ENCODE measurements around the gene MAPK4. TPM values are rescaled to one million over a fixed set of nuclear protein-coding genes. Genes with fewer than 3 reads are reported as not detected.
"Not testable (repeated sequence)": the region's sequence is repeated elsewhere in the genome, so short reads cannot be mapped to it uniquely, and the experiment has no call there.

The MAPK4 gene
- total RNA-seq, 1 donor from 2014 or later: not detected

DNA sequence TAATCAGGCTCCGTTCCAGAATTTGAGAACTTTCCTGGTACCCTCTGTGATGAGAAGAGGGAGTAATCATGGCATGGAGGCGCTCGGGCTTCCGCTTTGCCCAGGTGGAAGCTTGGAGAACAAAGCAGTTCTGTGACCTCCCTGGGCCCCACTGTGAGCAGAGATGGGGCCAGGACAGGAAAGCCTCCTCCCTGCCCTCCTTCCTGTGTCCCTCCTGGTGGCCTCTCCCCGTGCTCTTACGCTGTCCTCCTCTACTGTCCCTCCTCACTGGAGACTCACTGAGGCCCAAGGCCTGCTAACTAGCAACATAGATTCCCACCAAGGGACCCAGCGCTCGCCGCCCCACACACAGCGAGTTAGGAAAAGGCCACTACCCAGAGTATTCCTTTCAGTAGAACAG, 119.8 kb downstream of the MAPK4 start:
- DNase-seq (ENCODE audit: low read depth in 2 of 2): no peak

DNA sequence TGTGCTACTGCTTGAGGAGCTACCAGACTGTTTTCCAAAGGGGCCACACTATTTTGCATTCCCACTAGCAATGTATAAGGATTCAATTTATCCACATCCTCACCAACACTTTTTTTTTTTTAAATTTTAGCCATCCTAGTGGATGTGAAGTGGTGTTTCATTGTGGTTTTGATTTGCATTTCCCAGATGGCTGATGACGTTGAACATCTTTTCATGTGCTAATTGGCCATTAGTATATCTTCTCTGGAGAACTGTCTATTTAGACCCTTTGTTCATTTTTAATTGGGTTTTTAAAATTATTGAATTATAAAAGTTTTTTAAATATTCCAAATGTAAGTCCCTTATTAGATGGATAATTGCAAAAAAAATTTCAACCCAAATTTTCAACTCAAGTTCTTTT, 121.1 kb downstream of the MAPK4 start:
- no peak for DNase-seq (ENCODE audit: low read depth in 2 of 2)

DNA sequence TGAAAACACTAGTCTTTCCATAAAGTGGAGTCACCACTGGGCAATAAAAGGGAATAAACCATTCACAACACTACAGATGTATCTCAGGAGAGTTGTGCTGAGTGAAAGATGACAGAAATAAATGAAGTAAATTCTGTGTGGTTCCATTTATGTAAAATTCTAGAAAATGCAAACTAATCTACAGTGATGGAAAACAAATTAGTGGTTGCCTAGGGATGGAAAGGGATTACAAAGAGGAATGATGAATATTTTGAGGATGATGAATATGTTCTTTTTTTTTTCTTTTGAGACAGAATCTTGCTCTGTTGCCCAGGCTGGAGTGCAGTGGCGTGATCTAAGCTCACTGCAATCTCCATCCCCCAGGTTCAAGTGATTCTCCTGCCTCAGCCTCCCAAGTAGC, 123.0 kb downstream of the MAPK4 start:
- no peak for DNase-seq (ENCODE audit: low read depth in 2 of 2)

DNA sequence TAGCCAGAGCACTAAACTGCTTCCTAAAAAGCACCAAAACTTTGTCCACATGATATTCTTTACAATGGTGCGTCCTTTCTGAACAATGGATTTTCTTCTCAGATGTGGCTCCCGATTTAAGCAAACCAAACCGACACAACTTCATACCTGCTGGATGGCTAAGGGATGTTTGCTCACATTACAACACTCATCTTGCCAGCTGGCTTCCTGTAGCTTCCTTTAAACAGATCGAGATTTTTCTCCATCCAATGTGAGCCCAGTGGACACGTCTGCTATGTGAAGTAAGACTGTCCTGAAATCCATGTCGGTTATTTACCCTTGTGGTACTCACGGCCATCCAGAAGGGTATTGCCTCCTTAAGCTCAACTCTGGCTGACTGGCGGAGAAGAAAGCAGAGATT, 126.5 kb downstream of the MAPK4 start:
- DNase-seq (ENCODE audit: low read depth in 2 of 2): no peak

DNA sequence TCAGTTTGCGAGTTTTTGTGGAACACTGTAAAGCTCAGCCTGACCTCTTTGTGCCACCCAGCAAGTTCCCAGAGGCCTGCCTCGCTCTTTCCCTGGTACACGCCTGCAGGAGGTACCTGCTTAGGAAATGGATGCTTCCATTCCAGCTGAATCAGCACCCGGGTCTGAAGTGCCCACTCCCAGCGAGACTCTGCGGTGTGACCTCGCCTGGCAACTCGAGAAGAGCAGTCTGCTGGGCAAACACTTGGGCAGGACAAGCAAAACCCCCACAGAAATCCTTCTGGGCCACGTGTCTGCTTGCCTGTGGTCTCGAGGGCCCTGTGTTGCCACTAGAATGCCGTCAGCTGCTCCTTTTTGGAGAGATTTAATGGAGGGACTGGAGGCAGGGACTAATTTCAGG, 127.6 kb downstream of the MAPK4 start:
- DNase-seq (ENCODE audit: low read depth in 2 of 2): no peak

DNA sequence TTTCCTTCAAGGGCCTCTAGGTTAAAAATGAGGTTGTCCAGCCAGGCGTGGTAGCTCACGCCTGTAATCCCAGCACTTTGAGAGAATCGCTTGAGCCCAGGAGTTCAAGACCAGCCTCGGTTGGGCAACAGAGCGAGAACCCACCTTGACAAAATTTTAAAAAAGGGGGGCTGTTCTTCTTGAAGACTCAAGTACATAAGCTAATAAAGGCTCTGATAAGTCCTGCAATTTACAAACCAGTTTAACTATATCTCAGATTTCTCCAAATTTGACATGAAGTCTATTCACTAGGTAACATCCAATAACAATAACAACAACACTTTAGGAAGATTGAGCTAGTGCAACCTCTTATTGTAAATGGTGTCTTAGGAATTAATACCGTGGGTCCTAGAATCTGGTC, 129.7 kb downstream of the MAPK4 start:
- no peak for DNase-seq (ENCODE audit: low read depth in 2 of 2)

DNA sequence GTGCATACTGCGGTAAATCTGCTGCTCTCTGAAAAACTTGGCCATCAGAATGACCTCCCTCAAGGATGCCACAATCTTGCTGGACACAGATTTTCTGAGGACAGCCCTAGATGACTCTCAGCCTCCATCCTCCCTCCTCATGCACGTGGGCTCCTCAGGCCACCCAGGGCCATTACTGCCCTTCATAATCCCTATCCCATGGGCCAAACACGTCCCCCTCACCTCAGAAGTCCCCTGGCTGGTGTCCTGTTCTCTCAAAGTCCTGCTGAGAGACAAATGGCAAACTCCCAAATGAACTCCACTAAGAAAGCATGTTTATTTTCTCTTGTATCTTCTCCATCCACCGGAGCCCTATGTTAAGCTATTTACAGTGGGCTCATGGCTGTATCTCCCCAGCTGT, 134.3 kb downstream of the MAPK4 start:
- no peak for DNase-seq (ENCODE audit: low read depth in 2 of 2)

DNA sequence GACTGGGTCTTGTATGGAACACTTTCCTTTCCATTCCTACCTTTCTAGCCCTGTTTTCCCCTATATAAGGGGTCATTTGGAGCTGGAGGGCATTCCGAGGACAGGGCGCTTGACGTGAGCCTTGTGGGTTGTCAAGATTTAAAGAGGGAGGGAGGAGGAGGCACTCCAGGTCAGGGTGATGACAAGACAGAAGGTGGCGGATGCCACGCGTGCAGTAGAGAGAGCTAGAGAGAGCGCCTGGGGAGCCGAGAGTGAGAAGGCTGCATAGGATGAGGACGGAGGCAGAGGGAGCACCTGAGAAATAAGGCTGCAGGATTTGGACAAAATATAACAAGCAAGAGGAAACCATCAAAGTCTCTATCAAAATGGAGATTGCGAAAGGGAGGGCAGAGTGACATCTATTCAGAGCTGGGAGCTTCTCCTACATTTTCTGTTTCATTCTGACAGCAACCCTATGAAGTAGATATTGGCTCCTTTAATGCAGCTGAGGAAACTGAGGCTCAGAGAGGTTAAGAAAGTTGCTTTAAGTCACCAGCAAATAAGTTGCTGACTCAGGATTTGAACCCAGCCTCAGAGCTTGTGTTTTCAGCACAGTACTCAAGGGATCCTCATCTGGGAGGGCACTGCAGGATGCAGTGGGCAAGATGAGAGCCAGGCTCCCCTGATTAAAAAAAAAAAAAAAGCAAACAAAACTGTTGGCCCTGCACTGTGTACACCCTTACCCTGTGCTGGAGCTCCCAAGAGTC, 135.7 kb downstream of the MAPK4 start:
- no peak for DNase-seq (ENCODE audit: low read depth in 2 of 2)

DNA sequence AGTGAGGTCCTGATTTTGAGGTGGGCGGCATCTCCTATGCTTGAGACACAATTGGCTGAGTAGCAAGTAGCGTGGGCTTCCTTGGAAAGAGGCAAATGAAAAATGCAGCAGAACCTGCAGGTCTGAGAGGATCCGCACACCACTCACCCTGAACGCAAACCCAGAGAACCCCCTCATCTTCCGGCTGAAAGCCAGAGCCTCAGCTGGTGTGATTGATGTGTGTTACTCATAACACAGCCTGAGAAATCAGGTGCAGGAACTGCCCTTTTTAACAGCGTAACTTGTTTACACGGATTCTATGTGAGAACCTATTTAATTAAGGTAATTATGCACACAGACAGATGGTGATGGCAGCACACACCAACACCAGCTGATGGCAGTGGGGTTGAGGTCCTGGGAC, 136.5 kb downstream of the MAPK4 start:
- DNase-seq (ENCODE audit: low read depth in 2 of 2): no peak

DNA sequence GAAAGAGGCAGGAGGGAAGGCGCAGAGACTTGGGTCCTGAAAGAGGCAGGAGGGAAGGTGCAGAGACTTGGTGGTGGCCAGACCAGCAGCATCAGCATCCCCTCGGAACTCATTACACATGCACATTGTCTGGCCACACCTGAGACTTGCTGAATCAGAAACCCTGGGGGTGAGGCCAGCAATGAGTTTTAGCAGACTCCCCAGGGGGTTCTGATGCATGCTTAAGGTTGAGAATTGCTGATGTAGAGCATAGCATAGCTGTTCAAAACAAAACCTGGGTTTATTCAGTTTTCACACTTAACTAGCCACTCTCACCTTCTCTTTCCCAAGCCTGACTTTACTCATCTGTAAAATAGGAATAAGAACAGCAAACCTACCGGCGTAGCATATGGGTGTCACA, 137.0 kb downstream of the MAPK4 start:
- DNase-seq (ENCODE audit: low read depth in 2 of 2): no peak

DNA sequence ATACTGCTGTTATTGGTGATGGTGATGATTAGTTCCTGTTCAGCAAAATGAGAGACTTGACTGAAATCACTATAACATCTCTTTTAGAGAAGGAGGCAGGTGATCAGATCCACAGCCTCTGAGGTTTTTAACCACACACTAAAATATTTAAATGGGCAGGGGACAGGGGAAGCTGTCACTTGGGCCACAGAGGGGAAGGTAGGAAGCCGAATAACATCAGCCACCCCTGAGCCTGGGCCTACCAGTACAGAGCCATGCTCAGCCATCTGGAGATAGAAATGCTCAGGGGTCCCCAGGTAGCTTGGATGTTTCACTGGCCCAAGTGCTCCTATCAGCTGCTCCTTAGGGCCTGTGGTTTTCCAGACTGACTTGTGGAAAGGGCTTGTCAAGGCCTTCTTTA, 137.6 kb downstream of the MAPK4 start:
- DNase-seq (ENCODE audit: low read depth in 2 of 2): no peak

DNA sequence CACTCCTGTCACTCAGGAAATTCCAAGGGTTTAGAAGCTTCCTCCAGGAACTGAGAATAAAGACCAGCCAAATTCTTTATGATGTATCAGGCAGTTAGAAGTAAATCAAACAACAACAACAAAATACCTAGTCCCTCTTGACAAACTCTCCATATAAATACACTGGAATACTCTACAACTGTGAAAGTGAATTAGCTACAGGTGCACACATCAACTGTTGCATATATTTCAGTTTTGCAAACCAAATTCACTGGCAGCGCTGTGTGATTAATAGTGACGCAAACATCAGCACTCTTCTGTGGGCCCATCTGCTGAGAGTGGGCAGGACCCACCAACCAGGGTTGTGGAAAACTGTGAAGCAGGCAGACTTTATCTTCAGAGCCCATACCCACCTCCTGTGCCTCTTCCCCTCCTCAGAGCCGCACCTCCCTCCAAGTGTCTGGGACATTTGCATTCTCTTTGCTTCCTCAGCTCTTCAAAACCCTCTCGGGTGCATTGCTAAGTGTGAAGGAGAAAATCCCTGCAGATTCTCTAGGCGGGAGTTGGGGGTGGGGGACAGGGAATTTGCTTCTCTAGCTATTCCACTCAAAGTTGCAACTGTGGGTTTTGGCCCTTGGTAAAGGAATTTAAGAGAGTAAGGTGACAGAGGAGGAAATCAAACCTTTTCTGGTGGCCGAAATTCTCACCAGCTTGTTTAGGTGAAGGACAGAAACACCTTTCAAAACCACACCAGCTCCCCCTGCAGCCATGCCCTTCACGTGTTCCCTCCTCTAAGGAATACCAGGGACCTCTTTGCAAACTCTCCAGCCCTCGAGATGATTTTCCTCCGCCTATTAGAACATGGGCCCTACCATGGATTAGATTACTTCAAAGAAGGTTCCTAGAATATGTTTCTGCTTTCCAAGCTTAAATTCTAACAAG, 140.6 kb downstream of the MAPK4 start:
- no peak for DNase-seq (ENCODE audit: low read depth in 2 of 2)

DNA sequence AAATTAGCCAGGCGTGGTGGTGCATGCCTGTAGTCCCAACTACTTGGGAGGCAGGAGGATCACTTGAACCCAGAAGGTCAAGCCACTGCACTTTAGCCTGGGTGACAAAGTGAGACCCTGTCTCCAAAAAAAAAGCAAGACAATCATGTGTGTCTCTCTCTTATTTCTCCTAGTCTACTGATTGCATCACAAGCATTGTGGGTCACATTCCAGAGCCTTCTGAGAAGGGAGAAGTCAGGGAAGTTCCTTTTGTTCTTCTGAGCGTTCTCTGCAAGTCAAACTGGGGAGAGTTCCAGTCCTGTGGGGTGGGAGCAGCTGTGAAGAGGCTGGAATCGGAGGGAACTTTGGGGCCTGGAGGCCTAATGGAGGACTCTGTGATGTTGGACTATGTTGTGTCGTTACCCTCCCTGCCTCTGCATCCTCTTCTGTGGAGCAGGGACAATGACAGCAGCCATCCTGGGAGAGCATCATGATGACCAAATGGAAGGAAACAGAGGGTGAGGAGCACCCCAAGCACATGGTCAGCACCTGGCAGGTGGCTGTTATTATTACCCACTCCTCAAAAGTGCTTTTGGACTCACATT, 144.6 kb downstream of the MAPK4 start:
- no peak for DNase-seq (ENCODE audit: low read depth in 2 of 2)

DNA sequence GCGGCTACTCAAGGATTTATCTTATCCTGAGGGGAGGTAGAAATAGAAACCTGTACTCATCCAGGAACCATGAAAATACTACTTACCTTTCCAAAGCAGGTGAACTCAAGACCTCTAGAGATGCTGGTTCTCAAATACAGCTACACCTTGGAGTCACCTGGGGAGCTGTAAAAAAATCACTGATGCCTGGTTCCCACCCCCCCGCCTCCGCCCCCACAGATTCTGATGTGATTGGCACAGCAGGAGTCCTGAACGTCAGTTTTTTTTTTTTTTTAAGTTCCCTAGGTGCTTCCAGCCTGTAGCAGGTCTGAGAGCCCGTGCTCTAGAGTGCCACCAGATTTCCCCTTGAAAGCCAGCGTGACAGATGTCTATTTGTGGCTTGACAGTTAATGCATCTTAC, 146.3 kb downstream of the MAPK4 start:
- no peak for DNase-seq (ENCODE audit: low read depth in 2 of 2)

DNA sequence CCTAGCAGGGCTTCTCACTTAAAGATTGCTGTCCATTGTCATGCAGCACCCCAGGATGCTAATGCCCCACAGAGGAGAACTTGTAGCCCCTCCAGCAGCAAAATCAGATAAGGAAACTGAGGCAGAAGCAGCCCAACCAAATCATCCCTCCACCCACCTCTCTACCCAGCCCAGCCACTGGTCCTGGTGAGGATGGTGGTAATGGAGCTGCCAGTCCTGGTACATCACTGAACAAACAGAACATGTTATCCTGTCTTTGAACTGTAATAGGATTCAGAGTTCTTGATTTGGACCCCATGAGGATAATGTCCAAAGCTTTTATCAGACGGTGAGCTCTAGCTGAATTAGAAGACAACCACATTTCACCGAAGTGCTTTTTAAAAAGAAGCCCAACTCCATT, 146.8 kb downstream of the MAPK4 start:
- DNase-seq (ENCODE audit: low read depth in 2 of 2): no peak

DNA sequence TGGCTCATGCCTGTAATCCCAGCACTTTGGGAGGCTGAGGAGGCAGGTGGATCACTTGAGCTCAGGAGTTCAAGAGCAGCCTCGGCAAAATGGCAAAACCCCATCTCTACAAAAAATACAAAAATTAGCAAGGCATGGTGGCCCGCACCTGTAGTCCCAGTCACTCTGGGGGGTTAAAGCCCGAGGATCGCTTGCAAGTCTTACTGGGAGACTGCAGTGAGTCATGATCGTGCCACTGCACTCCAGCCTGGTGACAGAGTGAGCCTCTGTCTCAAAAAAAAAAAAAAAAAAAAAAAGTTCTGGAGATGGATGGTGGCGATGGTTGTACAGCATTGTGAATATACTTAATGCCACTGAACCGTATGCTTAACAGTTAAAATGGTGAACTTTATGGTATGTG, 147.4 kb downstream of the MAPK4 start:
- DNase-seq (ENCODE audit: low read depth in 2 of 2): not testable (repeated sequence)

DNA sequence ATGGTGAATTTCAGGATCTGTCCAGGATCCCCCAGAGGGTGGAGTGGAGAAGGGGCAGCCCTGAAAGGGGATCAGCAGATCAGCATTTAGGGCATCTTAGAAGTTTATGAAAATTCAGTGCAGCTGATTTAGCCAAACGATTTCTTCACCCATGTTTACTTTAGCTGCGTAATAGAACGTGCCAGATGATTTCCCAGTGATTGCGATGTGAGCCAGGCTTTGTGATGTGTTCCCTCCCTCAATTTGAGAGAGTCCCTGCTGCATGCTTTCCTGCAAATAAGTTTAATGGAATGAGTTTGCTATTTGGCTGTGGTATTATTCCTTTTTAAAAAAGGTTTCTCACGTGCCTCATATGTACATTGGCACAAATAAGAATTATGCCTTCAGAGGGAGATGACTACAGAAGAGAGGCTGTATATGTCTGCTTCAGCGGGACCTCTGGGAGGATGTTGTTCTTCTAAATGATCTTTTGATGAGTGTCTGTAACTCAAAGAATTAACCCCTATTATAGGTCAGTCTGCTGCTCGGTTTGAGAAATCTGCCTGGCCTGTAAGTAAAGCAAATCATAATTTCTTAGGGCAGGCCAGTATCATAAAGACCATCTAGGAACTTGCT, 148.1 kb downstream of the MAPK4 start:
- no peak for DNase-seq (ENCODE audit: low read depth in 2 of 2)

DNA sequence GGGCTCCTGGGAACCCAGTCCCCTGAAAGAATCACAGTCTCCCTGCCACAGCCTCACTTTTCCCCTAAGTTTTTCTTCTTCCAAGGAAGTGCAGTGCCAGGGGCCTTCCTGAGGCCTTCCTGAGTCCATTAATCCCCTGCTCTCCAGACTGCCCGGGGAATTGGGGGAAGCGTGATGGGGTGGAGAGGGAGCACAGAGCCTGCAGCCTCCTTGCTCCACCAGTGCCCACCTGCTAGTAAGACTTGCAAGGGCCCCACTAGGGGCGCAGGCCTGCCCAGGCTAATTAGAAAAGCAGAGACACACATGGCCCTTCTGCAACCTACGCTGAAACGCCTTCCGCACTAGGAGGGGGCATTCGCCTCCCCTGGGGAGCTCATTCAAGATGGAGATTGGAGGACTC, 149.3 kb downstream of the MAPK4 start:
- DNase-seq (ENCODE audit: low read depth in 2 of 2): no peak

DNA sequence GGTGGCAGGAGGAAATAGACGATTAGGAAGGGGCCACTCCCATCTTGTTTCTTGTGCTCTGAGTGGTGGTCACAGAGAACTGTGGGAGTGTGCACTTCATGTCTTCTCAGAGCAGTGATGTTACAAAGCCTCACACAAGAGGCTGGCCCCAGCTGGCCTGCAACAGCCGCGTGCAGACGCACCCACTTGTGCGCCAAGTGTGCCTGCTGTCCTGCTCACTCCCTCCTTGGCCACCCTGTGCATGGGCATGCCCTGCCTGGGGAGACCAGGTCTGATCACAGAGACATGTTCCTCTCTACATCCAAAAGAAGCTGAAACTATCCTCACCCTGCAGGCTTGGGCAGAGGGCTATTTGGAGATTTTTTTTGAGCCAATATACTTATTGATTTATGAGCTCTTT, 151.5 kb downstream of the MAPK4 start:
- DNase-seq (ENCODE audit: low read depth in 2 of 2): no peak

DNA sequence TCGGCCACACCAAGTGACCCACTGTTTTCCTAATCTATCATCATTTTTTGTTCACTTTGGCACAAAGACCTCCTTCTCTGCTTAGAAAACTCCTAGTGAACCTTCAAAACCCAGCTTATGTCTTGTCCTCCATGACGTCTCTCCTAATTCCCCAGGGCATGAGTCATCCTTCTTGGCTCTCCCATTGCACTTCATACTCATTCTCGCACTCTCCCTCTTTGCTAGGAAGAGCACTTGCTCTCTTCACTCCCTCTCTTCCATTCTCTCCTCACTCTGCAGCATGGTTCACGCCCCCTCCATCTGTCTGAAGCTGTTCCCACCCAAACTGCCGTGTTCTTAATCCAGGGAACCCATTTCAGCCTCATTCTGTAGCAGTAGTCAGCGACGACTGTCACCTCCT, 156.0 kb downstream of the MAPK4 start:
- no peak for DNase-seq (ENCODE audit: low read depth in 2 of 2)

DNA sequence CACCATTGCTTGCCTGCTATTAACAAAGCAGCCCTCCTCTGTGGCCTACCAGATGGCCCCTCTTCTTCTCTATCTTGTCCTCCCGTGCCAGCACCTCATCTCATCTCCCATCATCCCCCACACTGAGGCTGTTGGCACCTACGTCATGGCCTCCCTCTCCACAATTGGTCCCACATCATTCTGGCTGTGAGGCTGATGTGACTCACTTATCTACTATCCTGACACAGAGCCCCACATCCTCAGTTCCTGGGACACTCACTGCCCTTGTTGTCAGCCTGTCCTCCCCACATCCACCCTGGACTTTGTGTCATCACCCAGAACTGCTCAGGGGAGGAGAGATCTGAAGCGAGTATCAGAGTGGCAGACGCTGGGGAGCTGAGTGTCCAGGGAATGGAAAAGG, 157.0 kb downstream of the MAPK4 start:
- no peak for DNase-seq (ENCODE audit: low read depth in 2 of 2)

DNA sequence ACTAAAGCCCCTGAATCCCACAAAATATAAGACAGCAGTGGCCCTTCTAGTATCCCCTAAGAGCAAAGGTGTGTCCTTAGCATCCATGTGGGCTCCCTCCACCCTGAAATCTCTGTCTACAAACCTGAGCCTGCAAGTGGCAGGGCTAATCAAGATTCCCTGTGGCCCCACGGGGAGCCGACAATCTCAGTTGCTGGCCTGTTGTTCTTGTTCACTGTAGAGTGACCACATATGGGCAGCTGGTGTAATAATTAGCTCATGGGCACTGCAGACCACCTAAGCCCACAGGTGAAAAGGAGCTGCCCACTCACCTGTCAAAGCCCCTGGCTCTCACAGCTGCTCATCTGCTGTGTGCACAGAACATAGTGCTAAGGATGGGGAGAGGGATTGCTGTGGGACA, 157.7 kb downstream of the MAPK4 start:
- DNase-seq (ENCODE audit: low read depth in 2 of 2): no peak

All from lung microvascular endothelial cell (primary cell).